RWPE2 (cell line): Measurements from ENCODE around the gene SPRN.
A peak's percentile ranks its signal among the peaks of the same experiment; 100 is the strongest.
"Not testable (repeated sequence)": the region's sequence is repeated elsewhere in the genome, so short reads cannot be mapped to it uniquely, and the experiment has no call there.

Experiments
- ATAC-seq: fragments of 200-7000 bp; cut with Tn5 transposase; 3 replicates; pipeline ENCODE4 v1.9.1; 2021; ENCODE audit warnings: low read depth
- DNase-seq: peaks from one replicate; pipeline ENCODE4 v3.0.0-alpha.2; 2020; ENCODE audit warnings: low spot score
- H3K27ac ChIP-seq: fragments of 450-650 bp; 2 replicates; pipeline ENCODE4 v1.5.1; 2017; ENCODE audit warnings: mild to moderate bottlenecking; ENCODE audit not compliant: poor library complexity, severe bottlenecking
- H3K27me3 ChIP-seq: fragments of 250-450 bp; sonication (Bioruptor Pico); 2 replicates; pipeline ENCODE4 v1.5.1; 2021; ENCODE audit warnings: mild to moderate bottlenecking, moderate library complexity; ENCODE audit not compliant: insufficient read depth, poor library complexity, severe bottlenecking
- H3K36me3 ChIP-seq: fragments of 250-450 bp; sonication (Bioruptor Pico); 2 replicates; pipeline ENCODE4 v1.5.1; 2020; ENCODE audit warnings: low read depth, mild to moderate bottlenecking, moderate library complexity
- H3K4me1 ChIP-seq: fragments of 250-450 bp; sonication (Bioruptor Pico); 2 replicates; pipeline ENCODE4 v1.5.1; 2021; ENCODE audit warnings: mild to moderate bottlenecking, moderate library complexity; ENCODE audit not compliant: insufficient read depth, poor library complexity, severe bottlenecking
- H3K4me3 ChIP-seq: fragments of 250-450 bp; sonication (Bioruptor Pico); 2 replicates; pipeline ENCODE4 v1.5.1; 2021; ENCODE audit warnings: mild to moderate bottlenecking, moderate library complexity; ENCODE audit not compliant: severe bottlenecking
- H3K9me3 ChIP-seq: fragments of 250-450 bp; sonication (Bioruptor Pico); 2 replicates; pipeline ENCODE4 v1.5.1; 2021; ENCODE audit warnings: mild to moderate bottlenecking, moderate library complexity; ENCODE audit not compliant: severe bottlenecking
- CTCF ChIP-seq: fragments of 450-650 bp; IDR thresholded peaks from one replicate; pipeline ENCODE4 v1.5.1; 2017; ENCODE audit warnings: mild to moderate bottlenecking, moderate library complexity; ENCODE audit not compliant: poor library complexity, severe bottlenecking

Gene SPRN

GRCh38 chr10:133439517-133440461 lies 15.4 kb upstream of the SPRN start:
- DNase-seq (no peak), ATAC-seq (no peak)
- H3K36me3 ChIP-seq: no peaks in the 10 kb centered on the region
- no peaks in the 10 kb centered on the region for H3K9me3 ChIP-seq
- no peaks in the 10 kb centered on the region for H3K4me1 ChIP-seq
- no peaks in the 10 kb centered on the region for H3K27me3 ChIP-seq
- no peak overlapping the region for H3K27ac ChIP-seq
- no peak for TF ChIP-seq CTCF
- H3K4me3 ChIP-seq: no peak overlapping the region

- no peaks in the 10 kb centered on the region for H3K36me3 ChIP-seq
- DNase-seq: no peak
- TF ChIP-seq CTCF: peak; percentile 30
- no peaks in the 10 kb centered on the region for H3K27me3 ChIP-seq
- no peak; the same call in 2 of the 3 replicates for ATAC-seq
- no peak overlapping the region for H3K4me3 ChIP-seq
- H3K4me1 ChIP-seq: no peaks in the 10 kb centered on the region
- H3K27ac ChIP-seq: no peak overlapping the region
- H3K9me3 ChIP-seq: no peaks in the 10 kb centered on the region
These were observed 14.4 kb upstream of the SPRN start for GRCh38 chr10:133438711-133439273.

- ATAC-seq, H3K4me3 ChIP-seq, DNase-seq, H3K27me3 ChIP-seq, H3K4me1 ChIP-seq, H3K36me3 ChIP-seq, H3K27ac ChIP-seq, H3K9me3 ChIP-seq: not testable (repeated sequence)
These were observed 8.4 kb upstream of the SPRN start for GRCh38 chr10:133432789-133433188.

GRCh38 chr10:133431888-133432613 lies 7.6 kb upstream of the SPRN start:
- not testable (repeated sequence) for H3K27me3 ChIP-seq, H3K36me3 ChIP-seq, H3K4me1 ChIP-seq, H3K4me3 ChIP-seq, H3K27ac ChIP-seq, DNase-seq, H3K9me3 ChIP-seq
- peak; percentile 25 for ATAC-seq

GRCh38 chr10:133429571-133429970 lies 5.1 kb upstream of the SPRN start:
- not testable (repeated sequence) for H3K4me3 ChIP-seq, H3K9me3 ChIP-seq, H3K4me1 ChIP-seq, H3K27me3 ChIP-seq, H3K27ac ChIP-seq, DNase-seq, H3K36me3 ChIP-seq
- peak; percentile 24; the same call in 1 of the 3 replicates for ATAC-seq

- not testable (repeated sequence) for H3K9me3 ChIP-seq, H3K27ac ChIP-seq, H3K36me3 ChIP-seq, ATAC-seq, H3K4me1 ChIP-seq, H3K4me3 ChIP-seq, DNase-seq, H3K27me3 ChIP-seq
These were observed 323 bp downstream of the SPRN start for GRCh38 chr10:133424102-133424501.
